A673 (cell line): ENCODE data around the gene SLC38A1. TPM values are rescaled to one million over a fixed set of nuclear protein-coding genes. Genes with fewer than 3 reads are reported as not detected.

Experiments used
- BruUV-seq: library from RNA; stranded (reverse); fragments of 400-500 nt; replicated peaks from 2 replicates; lab custom pipeline; 2021; lab: Mats Ljungman, UMichigan
- CTCF ChIA-PET: fragments of 300-600 bp; sonication (Branson Sonifier 250); formaldehyde crosslinking; loops from one replicate; lab custom pipeline; 2022; ENCODE audit warnings: antibody characterized with exemption; lab: Charles Lee
- POLR2A ChIA-PET: fragments of 300-600 bp; sonication (Branson Sonifier 250); formaldehyde crosslinking; loops from one replicate; lab custom pipeline; 2022; ENCODE audit warnings: antibody characterized with exemption; ENCODE audit not compliant: low non-redundant PET; lab: Charles Lee
- DNase-seq: peaks from one replicate; pipeline ENCODE4 v3.0.0-alpha.2; 2015; ENCODE audit warnings: low spot score
- H3K27ac ChIP-seq: fragments of 200-600 bp; sonication (generic); 2 replicates; pipeline ENCODE4 v1.5.1; 2016; ENCODE audit warnings: mixed run types, low read depth, mild to moderate bottlenecking, mixed read lengths, antibody characterized with exemption, low read length; ENCODE audit not compliant: poor library complexity, severe bottlenecking
- H3K27me3 ChIP-seq: fragments of 200-600 bp; sonication (generic); replicated peaks from 2 replicates; pipeline ENCODE4 v1.6.1; 2017; ENCODE audit warnings: mixed run types, low read depth, mild to moderate bottlenecking, mixed read lengths, antibody characterized with exemption, low read length; ENCODE audit not compliant: insufficient read depth, poor library complexity
- H3K36me3 ChIP-seq: fragments of 200-600 bp; sonication (generic); 2 replicates; pipeline ENCODE4 v1.6.1; 2016; ENCODE audit warnings: mixed run types, mild to moderate bottlenecking, mixed read lengths, antibody characterized with exemption, low read length; ENCODE audit not compliant: insufficient read depth, poor library complexity, severe bottlenecking
- H3K4me1 ChIP-seq: fragments of 200-600 bp; sonication (generic); 2 replicates; pipeline ENCODE4 v1.6.1; 2017; ENCODE audit warnings: mixed run types, mild to moderate bottlenecking, mixed read lengths, antibody characterized with exemption, low read length; ENCODE audit not compliant: insufficient read depth, poor library complexity, severe bottlenecking
- H3K4me3 ChIP-seq: fragments of 200-600 bp; sonication (generic); 2 replicates; pipeline ENCODE4 v1.5.1; 2016; ENCODE audit warnings: low read depth, mixed run types, mild to moderate bottlenecking, mixed read lengths, low read length; ENCODE audit not compliant: poor library complexity, severe bottlenecking
- H3K9me3 ChIP-seq: fragments of 200-600 bp; sonication (generic); 2 replicates; pipeline ENCODE4 v1.6.1; 2016; ENCODE audit warnings: mixed run types, low read depth, mild to moderate bottlenecking, mixed read lengths, antibody characterized with exemption, low read length; ENCODE audit not compliant: poor library complexity, severe bottlenecking
- EZH2 ChIP-seq: fragments of 200-600 bp; sonication (generic); IDR thresholded peaks from 2 replicates; pipeline ENCODE4 v1.6.1; 2017; ENCODE audit warnings: borderline replicate concordance, low read depth, mild to moderate bottlenecking, mixed read lengths, antibody characterized with exemption, low read length; ENCODE audit not compliant: poor library complexity, severe bottlenecking
- intact Hi-C: fragments of 100-400 bp; cut with micrococcal nuclease; formaldehyde crosslinking; loops from one replicate; pipeline ENCODE4 v1.10.0; 2022; ENCODE audit not compliant: unreplicated experiment
- total RNA-seq: library from RNA; stranded (reverse); gene quantifications from 2 replicates; pipeline ENCODE4 v1.2.3, GENCODE V29; 2021
- TF ChIP-seq, protein P1 (sequence below): fragments of 300-800, 200-600 bp; sonication (generic); conservative IDR thresholded peaks from 2 replicates; pipeline ENCODE4 v1.5.1; 2017; ENCODE audit warnings: low read depth, mild to moderate bottlenecking, antibody characterized with exemption, low read length, moderate library complexity, mixed read lengths

The SLC38A1 gene
- total RNA-seq, 1 experiment from 2014 or later: 78.9 TPM

GRCh38 chr12:46246021-46246700 lies 22.7 kb downstream of the SLC38A1 start:
- TF ChIP-seq, protein P1, sequence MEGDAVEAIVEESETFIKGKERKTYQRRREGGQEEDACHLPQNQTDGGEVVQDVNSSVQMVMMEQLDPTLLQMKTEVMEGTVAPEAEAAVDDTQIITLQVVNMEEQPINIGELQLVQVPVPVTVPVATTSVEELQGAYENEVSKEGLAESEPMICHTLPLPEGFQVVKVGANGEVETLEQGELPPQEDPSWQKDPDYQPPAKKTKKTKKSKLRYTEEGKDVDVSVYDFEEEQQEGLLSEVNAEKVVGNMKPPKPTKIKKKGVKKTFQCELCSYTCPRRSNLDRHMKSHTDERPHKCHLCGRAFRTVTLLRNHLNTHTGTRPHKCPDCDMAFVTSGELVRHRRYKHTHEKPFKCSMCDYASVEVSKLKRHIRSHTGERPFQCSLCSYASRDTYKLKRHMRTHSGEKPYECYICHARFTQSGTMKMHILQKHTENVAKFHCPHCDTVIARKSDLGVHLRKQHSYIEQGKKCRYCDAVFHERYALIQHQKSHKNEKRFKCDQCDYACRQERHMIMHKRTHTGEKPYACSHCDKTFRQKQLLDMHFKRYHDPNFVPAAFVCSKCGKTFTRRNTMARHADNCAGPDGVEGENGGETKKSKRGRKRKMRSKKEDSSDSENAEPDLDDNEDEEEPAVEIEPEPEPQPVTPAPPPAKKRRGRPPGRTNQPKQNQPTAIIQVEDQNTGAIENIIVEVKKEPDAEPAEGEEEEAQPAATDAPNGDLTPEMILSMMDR: no peak
- TF ChIP-seq EZH2: no peak
- no peak for DNase-seq
- Histone ChIP-seq H3K27me3 (no peaks in the 10 kb centered on the region), H3K4me1 (no peaks in the 10 kb centered on the region), H3K9me3 (peaks cover 3% of the 10 kb centered on the region), H3K4me3 (no peak overlapping the region), H3K27ac (no peak overlapping the region), H3K36me3 (no peaks in the 10 kb centered on the region)
- BruUV-seq: no TSS peak
- intact Hi-C loops: no loop called here
- POLR2A ChIA-PET: no interaction called here
- CTCF ChIA-PET: no interaction called here

- no peak for DNase-seq
- Histone ChIP-seq H3K27me3 (no peaks in the 10 kb centered on the region), H3K4me1 (no peaks in the 10 kb centered on the region), H3K4me3 (no peak overlapping the region), H3K27ac (no peak overlapping the region), H3K36me3 (no peaks in the 10 kb centered on the region), H3K9me3 (peaks cover 3% of the 10 kb centered on the region)
- no TSS peak for BruUV-seq
- ChIA-PET POLR2A (no interaction called here), CTCF (no interaction called here)
- TF ChIP-seq, protein P1: no peak
- TF ChIP-seq EZH2: no peak
- intact Hi-C loops: no loop called here
Observed at GRCh38 chr12:46244997-46245396, 23.8 kb downstream of the SLC38A1 start.

GRCh38 chr12:46244273-46244915 lies 24.4 kb downstream of the SLC38A1 start:
- BruUV-seq: no TSS peak
- POLR2A ChIA-PET: no interaction called here
- no peak for DNase-seq
- CTCF ChIA-PET: no interaction called here
- H3K27ac ChIP-seq: no peak overlapping the region
- H3K4me3 ChIP-seq: no peak overlapping the region
- intact Hi-C loops: no loop called here
- peaks cover 3% of the 10 kb centered on the region for H3K9me3 ChIP-seq
- no peaks in the 10 kb centered on the region for H3K4me1 ChIP-seq
- no peaks in the 10 kb centered on the region for H3K36me3 ChIP-seq
- no peaks in the 10 kb centered on the region for H3K27me3 ChIP-seq
- TF ChIP-seq, protein P1: no peak
- TF ChIP-seq EZH2: no peak
